ENCODE data around the gene PARP12.

DNA sequence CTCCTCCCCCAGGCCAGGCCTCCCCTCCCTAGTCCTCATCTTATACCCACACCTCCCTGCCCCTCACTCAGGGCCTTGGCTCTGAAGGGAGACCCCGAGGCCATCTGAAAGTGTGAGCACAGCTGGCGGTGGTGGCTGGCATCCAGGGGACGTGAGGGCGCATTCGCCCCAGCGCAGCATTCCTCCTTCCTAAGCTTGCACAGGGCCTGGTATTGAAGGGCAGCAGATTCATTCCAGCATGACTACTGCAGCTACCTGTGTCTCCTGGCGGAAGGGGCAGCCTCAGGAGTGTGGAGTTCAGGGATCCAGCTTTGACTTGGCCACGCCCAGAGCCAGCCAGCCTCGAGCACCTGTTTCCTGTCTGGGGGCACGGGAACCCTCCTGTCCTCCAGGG is 72.6 kb downstream of the PARP12 start:
- TF ChIP-seq SUZ12 (IDR thresholded peaks at IDR 0.05; ENCODE audit: extremely low read depth, insufficient read depth, insufficient read length), result no peak
- TF ChIP-seq YY1 (IDR thresholded peaks at IDR 0.05; ENCODE audit: insufficient read depth, insufficient read length), result no peak
